ENCODE data around the gene PLEKHM3. TPM values are rescaled to one million over a fixed set of nuclear protein-coding genes. Genes with fewer than 3 reads are reported as not detected.
"Not testable (repeated sequence)": the region's sequence is repeated elsewhere in the genome, so short reads cannot be mapped to it uniquely, and the experiment has no call there.

The PLEKHM3 gene
- polyA plus RNA-seq, 3 donors from 2014 or later, result 2.8 to 6.5 (median 3.1) TPM

GRCh38 chr2:208024091-208024490 is 1.2 kb downstream of the PLEKHM3 start:
- Mint-ChIP-seq H3K4me3 (peak overlapping the region in 4 of 5 donors; percentile 21 to 91 (median 36)), H3K36me3 (peaks cover 0 to 3% (median 0%) of the 10 kb centered on the region in 3 donors), H3K9me3 (no peaks in the 10 kb centered on the region), H3K27me3 (ENCODE audit: low read depth in 3 of 3) (peaks cover 0 to 5% (median 0%) of the 10 kb centered on the region in 3 donors), H3K27ac (no peak overlapping the region), H3K4me1 (peaks cover 20 to 44% of the 10 kb centered on the region in 2 donors)
- no peak for DNase-seq

GRCh38 chr2:208020253-208020652 is 5.1 kb downstream of the PLEKHM3 start:
- no peak overlapping the region for H3K4me3 Mint-ChIP-seq
- no peak for DNase-seq
- H3K27ac Mint-ChIP-seq, result no peak overlapping the region
- peaks cover 27 to 57% of the 10 kb centered on the region in 2 donors for H3K4me1 Mint-ChIP-seq
- H3K27me3 Mint-ChIP-seq (ENCODE audit: low read depth in 3 of 3), result peaks cover 0 to 6% (median 0%) of the 10 kb centered on the region in 3 donors
- H3K9me3 Mint-ChIP-seq, result no peaks in the 10 kb centered on the region
- H3K36me3 Mint-ChIP-seq, result peaks cover 0 to 3% (median 0%) of the 10 kb centered on the region in 3 donors

GRCh38 chr2:208018124-208018712 is 7.1 kb downstream of the PLEKHM3 start:
- H3K27me3 Mint-ChIP-seq (ENCODE audit: low read depth in 3 of 3); H3K9me3 Mint-ChIP-seq; DNase-seq; H3K36me3 Mint-ChIP-seq: not testable (repeated sequence)
- H3K4me3 Mint-ChIP-seq, result peak overlapping the region in 2 of 5 donors; percentile 22 to 42
- peak overlapping the region in 3 of 6 donors; percentile 15 to 27 (median 20) for H3K27ac Mint-ChIP-seq
- peaks cover 26 to 52% of the 10 kb centered on the region in 2 donors for H3K4me1 Mint-ChIP-seq

DNA sequence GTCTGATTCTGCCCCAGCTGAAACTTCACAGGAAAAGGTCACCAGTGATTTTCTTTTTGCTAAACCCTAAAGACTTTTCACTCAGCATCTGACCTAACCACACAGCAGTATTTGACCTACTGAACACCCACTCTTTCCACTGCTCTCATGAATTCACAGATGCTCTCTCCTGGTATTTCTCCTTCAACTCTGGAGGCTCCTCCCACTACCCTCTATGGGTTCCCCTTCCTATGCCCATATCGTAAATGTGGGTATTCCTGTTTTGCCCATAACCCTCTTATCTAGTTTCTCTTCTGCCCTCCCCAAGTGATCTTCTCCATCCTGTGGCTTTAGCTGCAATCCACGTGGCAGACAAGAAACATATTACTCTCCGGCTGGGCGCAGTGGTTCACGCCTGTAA is 7.6 kb downstream of the PLEKHM3 start:
- DNase-seq, result no peak
- peak overlapping the region; percentile 15 to 73 (median 40) for H3K27ac Mint-ChIP-seq
- H3K4me1 Mint-ChIP-seq, result peaks cover 26 to 52% of the 10 kb centered on the region in 2 donors
- H3K4me3 Mint-ChIP-seq, result peak overlapping the region in 3 of 5 donors; percentile 5 to 42 (median 15)
- peaks cover 0 to 2% (median 0%) of the 10 kb centered on the region in 3 donors for H3K27me3 Mint-ChIP-seq (ENCODE audit: low read depth in 3 of 3)
- H3K36me3 Mint-ChIP-seq, result peaks cover 0 to 3% (median 0%) of the 10 kb centered on the region in 3 donors
- H3K9me3 Mint-ChIP-seq, result no peaks in the 10 kb centered on the region

- no peak overlapping the region for H3K27ac Mint-ChIP-seq
- no peaks in the 10 kb centered on the region for H3K9me3 Mint-ChIP-seq
- no peak overlapping the region for H3K4me3 Mint-ChIP-seq
- DNase-seq, result no peak
- H3K4me1 Mint-ChIP-seq, result peaks cover 28 to 52% of the 10 kb centered on the region in 2 donors
- peaks cover 0 to 3% (median 0%) of the 10 kb centered on the region in 3 donors for H3K36me3 Mint-ChIP-seq
- H3K27me3 Mint-ChIP-seq (ENCODE audit: low read depth in 3 of 3), result peaks cover 0 to 2% (median 0%) of the 10 kb centered on the region in 3 donors
Observed at GRCh38 chr2:208015475-208015874, 9.9 kb downstream of the PLEKHM3 start.

- H3K9me3 Mint-ChIP-seq, result no peaks in the 10 kb centered on the region
- no peak overlapping the region for H3K4me3 Mint-ChIP-seq
- peak overlapping the region in 1 of 6 donors; percentile 15 for H3K27ac Mint-ChIP-seq
- no peak for DNase-seq
- H3K4me1 Mint-ChIP-seq, result peaks cover 32 to 58% of the 10 kb centered on the region in 2 donors
- no peaks in the 10 kb centered on the region for H3K27me3 Mint-ChIP-seq (ENCODE audit: low read depth in 3 of 3)
- H3K36me3 Mint-ChIP-seq, result peaks cover 0 to 3% (median 0%) of the 10 kb centered on the region in 3 donors
Observed at GRCh38 chr2:208013285-208014178, 11.8 kb downstream of the PLEKHM3 start.

DNA sequence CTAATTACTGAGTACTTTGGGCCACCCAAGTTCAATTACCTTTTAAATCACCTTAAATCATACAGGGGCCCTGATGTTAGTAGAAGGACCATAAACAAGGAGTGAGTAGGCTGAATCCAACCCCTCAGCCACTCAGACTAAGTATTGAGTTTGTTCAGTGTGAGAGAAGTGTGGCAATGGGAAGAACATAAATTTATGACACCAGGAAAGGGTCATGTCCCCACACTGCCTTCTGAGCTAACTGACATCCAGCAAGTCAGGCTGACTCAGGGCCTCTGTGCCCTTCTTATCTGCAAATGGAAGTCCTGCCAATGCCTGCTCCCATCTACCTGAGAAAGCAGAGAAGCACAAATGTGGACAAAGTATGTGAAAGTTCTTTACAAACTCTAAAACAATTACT is 12.9 kb downstream of the PLEKHM3 start:
- Mint-ChIP-seq H3K4me3 (no peak overlapping the region), H3K27ac (no peak overlapping the region), H3K9me3 (no peaks in the 10 kb centered on the region), H3K27me3 (ENCODE audit: low read depth in 3 of 3) (no peaks in the 10 kb centered on the region), H3K36me3 (peaks cover 0 to 4% (median 0%) of the 10 kb centered on the region in 3 donors), H3K4me1 (peaks cover 24 to 48% of the 10 kb centered on the region in 2 donors)
- DNase-seq, result no peak

- Mint-ChIP-seq H3K4me1 (peaks cover 21 to 39% of the 10 kb centered on the region in 2 donors), H3K27me3 (ENCODE audit: low read depth in 3 of 3) (no peaks in the 10 kb centered on the region), H3K27ac (no peak overlapping the region), H3K4me3 (no peak overlapping the region), H3K36me3 (peaks cover 0 to 4% (median 3%) of the 10 kb centered on the region in 3 donors), H3K9me3 (no peaks in the 10 kb centered on the region)
- no peak for DNase-seq
Observed at GRCh38 chr2:208010506-208010905, 14.8 kb downstream of the PLEKHM3 start.

- H3K4me3 Mint-ChIP-seq, result no peak overlapping the region
- no peaks in the 10 kb centered on the region for H3K27me3 Mint-ChIP-seq (ENCODE audit: low read depth in 3 of 3)
- no peaks in the 10 kb centered on the region for H3K9me3 Mint-ChIP-seq
- no peak for DNase-seq
- H3K4me1 Mint-ChIP-seq, result peaks cover 11 to 22% of the 10 kb centered on the region in 2 donors
- peaks cover 0 to 4% (median 3%) of the 10 kb centered on the region in 3 donors for H3K36me3 Mint-ChIP-seq
- H3K27ac Mint-ChIP-seq, result no peak overlapping the region
Observed at GRCh38 chr2:208006833-208007232, 18.5 kb downstream of the PLEKHM3 start.

DNA sequence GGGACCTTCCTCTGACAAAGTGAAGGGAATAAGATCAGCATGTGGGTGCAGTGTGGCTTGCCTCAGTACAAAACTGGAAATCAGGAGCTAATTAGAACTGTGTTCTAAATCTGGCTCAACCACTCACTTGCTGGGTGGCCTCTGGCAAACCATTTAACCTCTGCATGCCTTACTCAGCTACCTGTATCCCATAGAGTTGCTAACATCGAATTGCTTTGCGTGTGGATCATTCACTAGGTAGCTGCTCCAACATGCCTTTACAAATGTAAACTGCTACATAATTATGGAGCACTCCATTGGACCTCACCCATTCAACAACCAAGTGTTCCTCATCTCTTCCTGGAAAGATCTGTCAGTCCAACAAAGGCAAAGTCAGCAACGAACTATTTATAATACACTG is 19.0 kb downstream of the PLEKHM3 start:
- Mint-ChIP-seq H3K9me3 (no peaks in the 10 kb centered on the region), H3K36me3 (peaks cover 0 to 6% (median 4%) of the 10 kb centered on the region in 3 donors), H3K4me3 (no peak overlapping the region), H3K27me3 (ENCODE audit: low read depth in 3 of 3) (no peaks in the 10 kb centered on the region), H3K27ac (no peak overlapping the region), H3K4me1 (peaks cover 11 to 22% of the 10 kb centered on the region in 2 donors)
- no peak for DNase-seq

- Mint-ChIP-seq H3K36me3 (peaks cover 15 to 29% (median 17%) of the 10 kb centered on the region in 3 donors), H3K9me3 (no peaks in the 10 kb centered on the region), H3K4me3 (no peak overlapping the region), H3K27ac (no peak overlapping the region), H3K4me1 (no peaks in the 10 kb centered on the region), H3K27me3 (ENCODE audit: low read depth in 3 of 3) (no peaks in the 10 kb centered on the region)
- no peak for DNase-seq
Observed at GRCh38 chr2:208001924-208002323, 23.4 kb downstream of the PLEKHM3 start.

DNA sequence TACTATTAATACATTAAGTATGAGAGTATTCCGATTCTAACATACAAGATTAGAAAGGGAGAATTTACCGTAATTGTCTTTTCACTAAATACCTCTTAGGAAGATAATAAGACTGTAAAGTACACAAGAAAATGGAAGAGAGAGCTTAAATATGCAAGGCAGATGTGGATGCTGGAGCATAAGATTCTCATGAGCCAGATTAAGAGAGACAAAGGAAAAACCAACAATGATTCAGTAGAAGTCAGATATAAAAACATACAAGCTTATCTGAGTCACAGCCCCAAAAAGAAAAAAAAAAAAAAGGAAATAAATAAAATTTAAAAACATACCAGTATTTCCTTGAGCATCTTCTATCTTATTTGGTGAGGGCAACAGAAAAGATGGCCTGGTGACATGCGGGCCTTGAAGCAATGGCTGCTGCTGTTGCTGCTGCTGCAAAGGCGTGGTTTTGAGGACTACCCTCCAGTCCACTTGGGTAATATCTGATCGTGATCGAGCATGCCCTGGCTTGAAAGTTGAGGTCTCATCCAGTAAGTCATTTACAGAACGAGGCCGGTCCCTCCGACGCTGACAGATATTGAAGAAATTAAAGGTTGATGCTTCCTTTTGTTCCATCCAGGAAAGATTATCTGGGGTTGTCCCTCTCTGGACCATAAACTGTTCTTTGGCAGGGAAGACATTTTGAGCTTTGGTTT is 24.5 kb downstream of the PLEKHM3 start:
- H3K27me3 Mint-ChIP-seq (ENCODE audit: low read depth in 3 of 3), result no peaks in the 10 kb centered on the region
- H3K9me3 Mint-ChIP-seq, result no peaks in the 10 kb centered on the region
- peaks cover 0 to 6% of the 10 kb centered on the region in 2 donors for H3K4me1 Mint-ChIP-seq
- H3K36me3 Mint-ChIP-seq, result peaks cover 18 to 34% (median 23%) of the 10 kb centered on the region in 3 donors
- H3K4me3 Mint-ChIP-seq, result no peak overlapping the region
- peak overlapping the region in 1 of 6 donors; percentile 25 for H3K27ac Mint-ChIP-seq
- no peak for DNase-seq

- DNase-seq, result no peak
- H3K4me3 Mint-ChIP-seq, result no peak overlapping the region
- peaks cover 18 to 47% (median 23%) of the 10 kb centered on the region in 3 donors for H3K36me3 Mint-ChIP-seq
- no peaks in the 10 kb centered on the region for H3K27me3 Mint-ChIP-seq (ENCODE audit: low read depth in 3 of 3)
- peaks cover 0 to 17% of the 10 kb centered on the region in 2 donors for H3K4me1 Mint-ChIP-seq
- H3K9me3 Mint-ChIP-seq, result no peaks in the 10 kb centered on the region
- peak overlapping the region in 1 of 6 donors; percentile 4 for H3K27ac Mint-ChIP-seq
Observed at GRCh38 chr2:207996848-207997247, 28.5 kb downstream of the PLEKHM3 start.

Measured in immature natural killer cell (primary cell).